ENCODE measurements around the gene S100A5. TPM values are rescaled to one million over a fixed set of nuclear protein-coding genes. Genes with fewer than 3 reads are reported as not detected.
"Not testable (repeated sequence)": the region's sequence is repeated elsewhere in the genome, so short reads cannot be mapped to it uniquely, and the experiment has no call there.

S100A5 gene, protein sequence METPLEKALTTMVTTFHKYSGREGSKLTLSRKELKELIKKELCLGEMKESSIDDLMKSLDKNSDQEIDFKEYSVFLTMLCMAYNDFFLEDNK
- 0.47 to 0.94 TPM in 2 of 3 replicates, not detected in the other for total RNA-seq
- long read RNA-seq = 0 reads

DNA sequence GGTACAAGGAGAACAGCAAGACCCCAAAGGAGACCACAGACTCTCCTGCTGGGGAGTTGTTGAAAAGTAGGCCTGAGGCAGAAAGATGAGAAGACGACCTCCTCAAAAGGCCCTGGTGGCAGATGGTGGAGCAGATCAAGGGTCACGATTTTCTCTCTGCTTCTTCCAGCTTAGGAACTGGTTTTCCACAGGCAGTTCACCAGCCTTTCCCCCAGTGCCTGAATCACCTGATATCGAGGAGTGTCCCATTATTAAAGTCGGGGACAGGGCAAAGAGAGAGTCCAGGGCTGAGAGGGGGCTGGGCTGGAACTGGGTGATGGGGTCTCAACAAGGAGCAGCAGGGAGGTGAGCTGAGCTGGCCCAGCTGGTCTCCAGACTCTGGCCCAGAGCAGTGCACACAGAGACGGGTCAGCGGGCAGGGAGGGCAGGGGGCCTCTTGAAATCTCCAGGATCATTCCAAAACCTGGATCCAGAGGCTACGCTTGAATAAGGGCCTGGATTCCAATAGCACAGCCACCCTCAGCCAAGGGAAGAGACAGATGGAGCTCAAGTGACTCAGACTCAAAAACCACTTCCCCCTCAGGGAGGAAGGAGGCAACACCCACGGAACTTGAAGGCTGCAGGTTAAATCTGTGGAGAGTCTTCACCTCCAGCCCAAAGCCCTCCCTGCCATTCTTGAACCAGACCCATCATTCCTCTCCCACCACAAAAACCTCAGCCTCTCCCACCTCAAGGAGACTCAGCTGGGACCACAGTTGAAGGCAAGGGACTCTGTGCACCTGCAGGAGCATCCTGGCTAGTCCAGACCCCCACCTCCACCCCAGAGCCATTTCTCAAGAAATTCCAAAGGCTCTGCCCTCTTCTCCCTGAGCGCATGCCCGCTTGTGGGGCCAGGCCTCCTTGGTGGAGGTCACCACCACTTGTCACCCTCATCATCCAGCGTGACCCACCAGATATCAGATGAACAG, at the start of gene S100A5:
Gene S100A5, minus strand, starts transcription at position 541 of the 968 bp plus-strand sequence. CDS start 743 bp downstream, outside the sequence.
- Mint-ChIP-seq H3K9me3 (ENCODE audit: low read depth) (no peaks in the 10 kb centered on the region), H3K27ac (ENCODE audit: unreplicated experiment) (peak within 1 kb of the TSS; percentile 34), H3K4me3 (ENCODE audit: unreplicated experiment) (no peak within 1 kb of the TSS), H3K36me3 (ENCODE audit: low read depth) (no peaks in the 10 kb centered on the region), H3K27me3 (ENCODE audit: low read depth) (no peaks in the 10 kb centered on the region), H3K4me1 (ENCODE audit: low read depth) (peaks cover 65% of the 10 kb centered on the region)
- DNase-seq (ENCODE audit: low spot score) = no peak
- TF ChIP-seq CTCF (IDR thresholded peaks at IDR 0.05) = no peak

DNA sequence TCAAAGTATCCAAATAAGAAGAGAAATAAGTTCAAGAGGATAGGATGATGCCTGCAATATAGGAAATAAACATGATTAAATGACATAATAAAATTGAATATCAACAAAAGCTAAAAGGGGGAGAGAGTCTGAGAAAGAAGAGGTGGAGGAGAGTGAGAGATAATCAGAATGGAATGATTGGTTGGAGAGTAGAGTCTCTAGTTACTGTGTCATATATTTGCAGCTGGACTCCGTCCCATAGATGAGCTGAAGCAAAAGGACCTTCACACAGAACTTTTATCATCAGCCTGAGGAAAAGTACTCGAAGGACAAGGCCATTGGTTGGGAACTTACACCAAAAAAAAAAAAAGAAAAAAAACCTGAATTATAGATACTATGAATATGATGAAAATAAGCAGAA, 47.7 kb upstream of the S100A5 start:
- Mint-ChIP-seq H3K27me3 (ENCODE audit: low read depth) (no peaks in the 10 kb centered on the region), H3K27ac (ENCODE audit: unreplicated experiment) (no peak overlapping the region), H3K36me3 (ENCODE audit: low read depth) (no peaks in the 10 kb centered on the region), H3K4me3 (ENCODE audit: unreplicated experiment) (no peak overlapping the region), H3K4me1 (ENCODE audit: low read depth) (peaks cover 11% of the 10 kb centered on the region), H3K9me3 (ENCODE audit: low read depth) (no peaks in the 10 kb centered on the region)
- TF ChIP-seq CTCF (IDR thresholded peaks at IDR 0.05) = no peak
- DNase-seq (ENCODE audit: low spot score) = no peak

DNA sequence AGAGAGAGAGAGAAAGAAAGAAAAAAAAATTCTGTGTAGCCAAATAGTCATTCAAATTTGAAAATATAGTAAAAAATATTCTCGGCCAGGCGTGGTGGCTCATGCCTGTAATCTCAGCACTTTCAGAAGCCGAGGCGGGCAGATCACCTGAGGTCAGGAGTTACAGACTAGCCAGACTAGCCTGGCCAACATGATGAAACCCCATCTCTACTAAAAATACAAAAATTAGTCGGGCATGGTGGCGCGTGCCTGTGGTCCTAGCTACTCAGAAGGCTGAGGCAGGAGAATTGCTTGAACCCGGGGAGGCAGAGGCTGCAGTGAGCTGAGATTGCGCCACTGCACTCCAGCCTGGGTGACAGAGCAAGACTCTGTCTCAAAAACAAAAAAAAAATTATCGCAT, 47.3 kb upstream of the S100A5 start:
- H3K9me3 Mint-ChIP-seq (ENCODE audit: low read depth); DNase-seq (ENCODE audit: low spot score); H3K27ac Mint-ChIP-seq (ENCODE audit: unreplicated experiment); H3K27me3 Mint-ChIP-seq (ENCODE audit: low read depth); H3K36me3 Mint-ChIP-seq (ENCODE audit: low read depth); H3K4me3 Mint-ChIP-seq (ENCODE audit: unreplicated experiment): not testable (repeated sequence)
- H3K4me1 Mint-ChIP-seq (ENCODE audit: low read depth) = peaks cover 11% of the 10 kb centered on the region

- no peak for TF ChIP-seq CTCF (IDR thresholded peaks at IDR 0.05)
- H3K27ac Mint-ChIP-seq (ENCODE audit: unreplicated experiment) = no peak overlapping the region
- H3K4me1 Mint-ChIP-seq (ENCODE audit: low read depth) = peaks cover 11% of the 10 kb centered on the region
- H3K4me3 Mint-ChIP-seq (ENCODE audit: unreplicated experiment) = no peak overlapping the region
- no peaks in the 10 kb centered on the region for H3K36me3 Mint-ChIP-seq (ENCODE audit: low read depth)
- no peaks in the 10 kb centered on the region for H3K27me3 Mint-ChIP-seq (ENCODE audit: low read depth)
- no peaks in the 10 kb centered on the region for H3K9me3 Mint-ChIP-seq (ENCODE audit: low read depth)
- DNase-seq (ENCODE audit: low spot score) = no peak
Observed at GRCh38 chr1:153587314-153587713, 46.6 kb upstream of the S100A5 start.

GRCh38 chr1:153586347-153586746, 45.6 kb upstream of the S100A5 start:
- Mint-ChIP-seq H3K9me3 (ENCODE audit: low read depth) (no peaks in the 10 kb centered on the region), H3K27me3 (ENCODE audit: low read depth) (no peaks in the 10 kb centered on the region), H3K4me1 (ENCODE audit: low read depth) (peaks cover 11% of the 10 kb centered on the region), H3K36me3 (ENCODE audit: low read depth) (no peaks in the 10 kb centered on the region), H3K4me3 (ENCODE audit: unreplicated experiment) (no peak overlapping the region), H3K27ac (ENCODE audit: unreplicated experiment) (peak overlapping the region; percentile 33)
- TF ChIP-seq CTCF (IDR thresholded peaks at IDR 0.05) = no peak
- no peak for DNase-seq (ENCODE audit: low spot score)

Data from chondrocyte (in vitro differentiated cells).